AG04450 (cell line): ENCODE results near the gene TCTN1. TPM values are rescaled to one million over a fixed set of nuclear protein-coding genes. Genes with fewer than 3 reads are reported as not detected.

Experiments used
- CTCF ChIA-PET: fragments of 300-600, 350-600 bp; formaldehyde crosslinking; extraction: SDS; loops from one replicate; lab custom pipeline; 2022; ENCODE audit warnings: antibody characterized with exemption, inconsistent platforms; lab: Charles Lee
- POLR2A ChIA-PET: fragments of 350-600 bp; formaldehyde crosslinking; extraction: SDS; loops from one replicate; lab custom pipeline; 2021; ENCODE audit warnings: antibody characterized with exemption, inconsistent platforms; lab: Yijun Ruan, JAX
- DNase-seq: peaks from one replicate; pipeline ENCODE4 v3.0.0-alpha.2; 2011; ENCODE audit warnings: low read depth, low spot score
- H3K27ac ChIP-seq: one replicate; pipeline ENCODE4 v1.5.1; 2012; ENCODE audit warnings: low read depth, low read length, control low read depth
- H3K27me3 ChIP-seq: one replicate; pipeline ENCODE4 v1.6.0; 2012; ENCODE audit warnings: low read length; ENCODE audit not compliant: control insufficient read depth, insufficient read depth
- H3K4me3 ChIP-seq: 2 replicates; pipeline ENCODE4 v1.5.1; 2011; ENCODE audit warnings: mild to moderate bottlenecking, low read depth, low read length, control low read depth
- H3K9me3 ChIP-seq: 2 replicates; pipeline ENCODE4 v1.5.1; 2012; ENCODE audit warnings: low read length; ENCODE audit not compliant: control insufficient read depth, insufficient read depth
- CTCF ChIP-seq: IDR thresholded peaks from 2 replicates; pipeline ENCODE4 v1.5.1; 2011; ENCODE audit warnings: low read depth, low read length, control low read depth, inconsistent platforms
- polyA plus RNA-seq: library from polyadenylated mRNA; depleted of rRNA; stranded (reverse); fragments of >200 nt; gene quantifications from 2 replicates; pipeline ENCODE4 v1.2.3, GENCODE V29; 2011

Gene TCTN1
- polyA plus RNA-seq, 1 experiment, result 35.4 TPM

- Histone ChIP-seq H3K27me3 (no peaks in the 10 kb centered on the region), H3K4me3 (no peak overlapping the region), H3K27ac (no peak overlapping the region), H3K9me3 (peaks cover 4% of the 10 kb centered on the region; the same call in 1 of the 2 replicates)
- DNase-seq, result no peak
- POLR2A ChIA-PET, result no interaction called here
- CTCF ChIA-PET, result interaction anchor here (0.7 to 2.4 kb wide), 4 partner anchors 21 to 25 kb away, joined by 3 to 12 read pairs (median 5); no protein-coding TSS in a partner anchor
- no peak for TF ChIP-seq CTCF
Measured at GRCh38 chr12:110576504-110576903, 37.4 kb upstream of the TCTN1 start.

DNA sequence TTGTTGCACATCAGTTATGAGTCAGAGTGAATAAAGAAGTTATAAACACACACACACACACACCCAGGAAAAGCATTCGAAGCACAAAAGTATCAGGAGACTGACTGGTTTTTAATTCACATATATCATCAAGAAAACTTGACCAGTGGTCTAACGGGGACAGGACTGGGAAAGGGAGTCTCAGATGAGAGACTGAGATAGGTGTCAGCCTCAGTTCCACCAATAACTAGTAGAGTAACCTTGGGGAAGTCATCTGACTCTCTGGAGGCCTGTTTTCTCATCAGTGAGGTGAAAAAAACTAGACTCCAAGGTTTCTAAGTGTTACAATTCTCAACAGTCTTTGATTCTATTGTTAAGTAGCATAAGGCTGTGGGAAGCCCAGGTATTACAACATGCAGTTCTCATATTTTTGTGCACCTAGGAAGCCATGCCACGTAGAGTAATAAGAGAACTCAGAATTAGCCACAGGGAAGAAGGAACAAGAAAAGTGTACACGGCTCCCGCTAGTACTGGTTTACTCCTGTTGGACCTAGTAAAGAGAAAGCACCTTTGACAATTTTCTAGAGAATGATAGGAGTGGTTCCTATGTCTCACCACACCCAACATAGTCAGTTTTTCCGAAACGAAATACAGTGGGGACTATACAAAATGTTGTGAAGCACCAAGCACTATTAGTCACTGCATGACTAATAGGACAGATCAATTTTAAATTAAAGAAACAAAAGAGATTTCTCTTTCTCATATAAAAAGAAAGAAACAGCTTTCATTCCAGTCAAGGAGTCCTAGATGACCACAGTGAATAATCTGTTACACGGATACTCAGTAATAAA lies 35.9 kb upstream of the TCTN1 start:
- ChIA-PET POLR2A (no interaction called here), CTCF (interaction anchor here (1.5 kb wide), 1 partner anchor 26 kb away, joined by 4 read pairs; no protein-coding TSS in a partner anchor)
- TF ChIP-seq CTCF, result no peak
- H3K9me3 ChIP-seq, result peaks cover 3% of the 10 kb centered on the region; the same call in 1 of the 2 replicates
- peak overlapping the region; percentile 69 for H3K27ac ChIP-seq
- DNase-seq, result no peak
- H3K4me3 ChIP-seq, result peak overlapping the region; percentile 20; the same call in 1 of the 2 replicates
- no peaks in the 10 kb centered on the region for H3K27me3 ChIP-seq

DNA sequence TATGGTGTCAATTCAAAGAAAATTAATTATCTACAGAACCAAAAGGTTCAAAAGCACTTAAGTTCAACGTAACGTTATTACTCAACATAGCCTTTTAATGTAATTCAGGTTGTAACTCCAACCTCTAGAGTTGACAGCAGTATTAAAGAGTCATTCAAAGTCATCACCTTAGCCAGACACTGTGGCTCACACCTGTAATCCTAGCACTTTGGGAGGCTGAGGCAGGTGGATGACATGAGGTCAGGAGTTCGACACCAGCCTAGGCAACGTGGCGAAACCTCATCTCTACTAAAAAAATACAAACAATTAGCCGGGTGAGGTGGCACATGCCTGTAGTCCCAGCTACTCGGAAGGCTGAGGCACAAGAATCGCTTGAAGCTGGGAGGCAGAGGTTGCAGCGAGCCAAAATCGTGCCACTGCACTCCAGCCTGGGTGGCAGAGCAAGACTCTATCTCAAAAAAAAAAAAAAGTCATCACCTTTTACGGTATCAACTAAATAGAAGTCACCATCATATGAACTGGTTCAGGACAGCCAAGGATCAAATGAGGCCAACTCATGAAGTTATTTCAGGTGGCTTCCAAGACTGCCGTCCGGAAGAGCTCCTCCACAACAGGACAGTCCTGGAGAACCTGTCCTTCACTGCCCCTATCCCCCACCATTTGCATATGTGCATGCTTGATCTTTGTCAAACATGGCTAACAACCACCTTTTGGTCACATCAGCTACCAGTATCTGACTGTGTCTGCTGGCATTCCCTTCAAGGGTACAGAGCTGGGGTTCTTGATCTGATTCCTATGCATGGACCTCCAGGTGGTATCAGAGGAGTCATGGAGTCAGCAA lies 35.0 kb upstream of the TCTN1 start:
- ChIA-PET CTCF (interaction anchor here (1.2 to 1.8 kb wide), 3 partner anchors 27 to 66 kb away, joined by 4 to 6 read pairs (median 4); no protein-coding TSS in a partner anchor), POLR2A (no interaction called here)
- Histone ChIP-seq H3K27ac (no peak overlapping the region), H3K9me3 (peaks cover 3% of the 10 kb centered on the region; the same call in 1 of the 2 replicates), H3K4me3 (no peak overlapping the region), H3K27me3 (no peaks in the 10 kb centered on the region)
- no peak for TF ChIP-seq CTCF
- DNase-seq, result no peak

DNA sequence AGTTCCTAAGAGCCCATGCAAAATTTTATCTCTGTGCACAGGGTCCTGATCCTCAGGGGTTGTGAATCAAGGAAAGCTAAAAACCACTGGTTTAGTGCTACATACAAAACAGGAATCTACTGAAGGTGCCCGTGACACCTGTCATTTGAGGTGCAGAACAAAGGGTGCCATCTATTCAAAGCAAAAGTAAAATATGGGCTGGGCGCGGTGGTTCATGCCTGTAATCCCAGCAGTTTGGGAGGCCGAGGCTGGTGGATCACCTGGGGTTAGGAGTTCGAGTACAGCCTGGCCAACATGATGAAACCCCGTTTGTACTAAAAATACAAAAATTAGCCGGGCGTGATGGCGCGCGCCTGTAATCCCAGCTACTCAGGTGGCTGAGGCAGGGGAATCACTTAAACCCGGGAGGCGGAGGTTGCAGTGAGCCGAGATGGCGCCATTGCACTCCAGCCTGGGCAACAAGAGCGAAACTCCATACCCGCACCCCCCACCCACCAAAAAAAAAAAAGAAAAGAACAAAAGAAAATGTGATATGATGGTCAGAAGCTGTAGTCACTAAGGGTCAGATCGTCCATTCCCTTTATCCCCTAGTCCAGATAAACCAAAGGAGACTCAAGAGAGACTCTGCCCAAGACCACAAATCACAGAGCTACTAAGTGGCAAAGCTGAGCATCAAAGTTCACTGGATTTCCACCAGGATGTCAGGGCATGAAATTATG lies 34.2 kb upstream of the TCTN1 start:
- H3K4me3 ChIP-seq, result no peak overlapping the region
- no peak overlapping the region for H3K27ac ChIP-seq
- CTCF ChIA-PET, result interaction anchor here (0.5 to 1.8 kb wide), 6 partner anchors 23 to 679 kb away, joined by 3 to 6 read pairs (median 4); no protein-coding TSS in a partner anchor
- H3K9me3 ChIP-seq, result peaks cover 3% of the 10 kb centered on the region; the same call in 1 of the 2 replicates
- DNase-seq, result no peak
- POLR2A ChIA-PET, result interaction anchor here (0.7 kb wide), 1 partner anchor 110 kb away, joined by 3 read pairs; no protein-coding TSS in a partner anchor
- TF ChIP-seq CTCF, result no peak
- H3K27me3 ChIP-seq, result no peaks in the 10 kb centered on the region
